ENCODE results near the gene SMU1. TPM values are rescaled to one million over a fixed set of nuclear protein-coding genes. Genes with fewer than 3 reads are reported as not detected.

SMU1 gene
- total RNA-seq (10 to 100 TPM in 2 of 5 donors, 1 to 10 TPM in 3; 1.7 to 36.2 (median 10.0) TPM), polyA plus RNA-seq (1 to 10 TPM; 7.4 to 8.1 (median 8.0) TPM)
- long read RNA-seq, donor 1, full-length matches to known transcripts = 7 of 7 reads
- long read RNA-seq, donor 1, partial matches to known transcripts = 0 of 7 reads
- long read RNA-seq, donor 1, other reads (novel, unspliced or antisense) = 0 of 7 reads
- long read RNA-seq, donor 2, full-length matches to known transcripts = 8 of 50 reads
- long read RNA-seq, donor 2, partial matches to known transcripts = 42 of 50 reads
- long read RNA-seq, donor 2, other reads (novel, unspliced or antisense) = 0 of 50 reads
- long read RNA-seq, donor 3, full-length matches to known transcripts = 8 of 8 reads
- long read RNA-seq, donor 3, partial matches to known transcripts = 0 of 8 reads
- long read RNA-seq, donor 3, other reads (novel, unspliced or antisense) = 0 of 8 reads
- long read RNA-seq, donor 4 = 0 reads
- long read RNA-seq, donor 5, full-length matches to known transcripts = 2 of 7 reads
- long read RNA-seq, donor 5, partial matches to known transcripts = 5 of 7 reads
- long read RNA-seq, donor 5, other reads (novel, unspliced or antisense) = 0 of 7 reads
- long read RNA-seq, donor 6, full-length matches to known transcripts = 15 of 15 reads
- long read RNA-seq, donor 6, partial matches to known transcripts = 0 of 15 reads
- long read RNA-seq, donor 6, other reads (novel, unspliced or antisense) = 0 of 15 reads
- long read RNA-seq, donor 7, full-length matches to known transcripts = 11 of 22 reads
- long read RNA-seq, donor 7, partial matches to known transcripts = 11 of 22 reads
- long read RNA-seq, donor 7, other reads (novel, unspliced or antisense) = 0 of 22 reads
- long read RNA-seq, donor 8, full-length matches to known transcripts = 7 of 7 reads
- long read RNA-seq, donor 8, partial matches to known transcripts = 0 of 7 reads
- long read RNA-seq, donor 8, other reads (novel, unspliced or antisense) = 0 of 7 reads
- long read RNA-seq, donor 9, partial matches to known transcripts = 6 of 6 reads
- long read RNA-seq, donor 9, other reads (novel, unspliced or antisense) = 0 of 6 reads
- long read RNA-seq, donor 10, full-length matches to known transcripts = 1 of 1 reads
- long read RNA-seq, donor 10, partial matches to known transcripts = 0 of 1 reads
- long read RNA-seq, donor 10, other reads (novel, unspliced or antisense) = 0 of 1 reads

- peak within 1 kb of the TSS; percentile 89 to 95 (median 92) for H3K27ac ChIP-seq
- H3K36me3 ChIP-seq = peaks cover 11 to 35% (median 34%) of the 10 kb centered on the region in 4 donors
- peak within 1 kb of the TSS; percentile 63 to 71 (median 68) for H3K4me3 ChIP-seq
- intact Hi-C loops (cut with DNase I; ENCODE audit: low total_unique reads) = loop anchor here (5.0 kb wide), 1 partner anchor 96 kb away; no protein-coding TSS in a partner anchor
- 0 to 2% (median 0%) methylated on average over 45 to 53 of the region's 53 CpGs for WGBS, 5 donors
- DNase-seq = peak; percentile 98 to 99
- TF ChIP-seq EP300 (IDR thresholded peaks at IDR 0.05) (no peak), POLR2AphosphoS5 (IDR thresholded peaks at IDR 0.05) (peak; percentile 93 to 96 (median 93)), POLR2A (IDR thresholded peaks at IDR 0.05) (peak in 2 of 4 donors; percentile 5 to 72)
- H3K27me3 ChIP-seq = no peaks in the 10 kb centered on the region
- H3K9me3 ChIP-seq = no peaks in the 10 kb centered on the region
- H3K4me1 ChIP-seq = peaks cover 0 to 57% (median 31%) of the 10 kb centered on the region in 4 donors
Measured at GRCh38 chr9:33076046-33077004, at the start of gene SMU1. SMU1 (minus strand) TSS chr9:33076674; CDS start chr9:33076608, 66 bp downstream.

- no peak overlapping the region for H3K4me3 ChIP-seq
- no peaks in the 10 kb centered on the region for H3K9me3 ChIP-seq
- intact Hi-C loops (cut with DNase I; ENCODE audit: low total_unique reads) = no loop called here
- TF ChIP-seq CTCF (IDR thresholded peaks at IDR 0.05) = no peak
- H3K4me1 ChIP-seq = peaks cover 22 to 63% (median 37%) of the 10 kb centered on the region in 4 donors
- peaks cover 22 to 88% (median 78%) of the 10 kb centered on the region in 4 donors for H3K36me3 ChIP-seq
- 83 to 92% (median 89%) methylated on average over 3 of the region's 3 CpGs for WGBS, 5 donors
- no peak for DNase-seq
- no peaks in the 10 kb centered on the region for H3K27me3 ChIP-seq
- no peak overlapping the region for H3K27ac ChIP-seq
Measured at GRCh38 chr9:33125461-33125860, 49.0 kb upstream of the SMU1 start.

GRCh38 chr9:33124751-33125381, 48.4 kb upstream of the SMU1 start:
- Histone ChIP-seq H3K4me1 (peaks cover 19 to 57% (median 31%) of the 10 kb centered on the region in 4 donors), H3K9me3 (no peaks in the 10 kb centered on the region), H3K36me3 (peaks cover 27 to 88% (median 78%) of the 10 kb centered on the region in 4 donors), H3K27me3 (no peaks in the 10 kb centered on the region), H3K4me3 (no peak overlapping the region), H3K27ac (no peak overlapping the region)
- TF ChIP-seq EP300 (IDR thresholded peaks at IDR 0.05) (no peak), POLR2A (IDR thresholded peaks at IDR 0.05) (no peak), CTCF (IDR thresholded peaks at IDR 0.05) (no peak), POLR2AphosphoS5 (IDR thresholded peaks at IDR 0.05) (no peak)
- intact Hi-C loops (cut with DNase I; ENCODE audit: low total_unique reads) = no loop called here
- 85 to 93% (median 86%) methylated on average over 9 of the region's 9 CpGs for WGBS, 5 donors
- peak in 1 of 2 donors; percentile 48 for DNase-seq

- Histone ChIP-seq H3K4me1 (peaks cover 11 to 49% (median 23%) of the 10 kb centered on the region in 4 donors), H3K4me3 (no peak overlapping the region), H3K9me3 (no peaks in the 10 kb centered on the region), H3K36me3 (peaks cover 31 to 88% (median 80%) of the 10 kb centered on the region in 4 donors), H3K27ac (no peak overlapping the region), H3K27me3 (no peaks in the 10 kb centered on the region)
- WGBS, 5 donors = 80 to 90% (median 88%) methylated on average over 5 of the region's 5 CpGs
- intact Hi-C loops (cut with DNase I; ENCODE audit: low total_unique reads) = no loop called here
- no peak for DNase-seq
- TF ChIP-seq POLR2A (IDR thresholded peaks at IDR 0.05) = no peak
- TF ChIP-seq CTCF (IDR thresholded peaks at IDR 0.05) = no peak
- TF ChIP-seq EP300 (IDR thresholded peaks at IDR 0.05) = no peak
- TF ChIP-seq POLR2AphosphoS5 (IDR thresholded peaks at IDR 0.05) = no peak
Measured at GRCh38 chr9:33124046-33124445, 47.6 kb upstream of the SMU1 start.
